ENCODE measurements around the gene RAB24. TPM values are rescaled to one million over a fixed set of nuclear protein-coding genes. Genes with fewer than 3 reads are reported as not detected.

RAB24 gene
- total RNA-seq, 3 donors from 2014 or later (not counting 1 experiment from before 2014, with no cell fraction given): 42.5 to 55.4 (median 49.5) TPM

- H3K9me3 ChIP-seq (ENCODE audit: control insufficient read depth, insufficient read depth, low read length): no peaks in the 10 kb centered on the region
- H3K4me3 ChIP-seq (ENCODE audit: low read length): no peak overlapping the region
- no peak for TF ChIP-seq CTCF (IDR thresholded peaks at IDR 0.05)
- Mint-ChIP-seq H3K4me1 (peaks cover 45 to 69% of the 10 kb centered on the region in 2 donors), H3K27ac (peak overlapping the region; percentile 94 to 99), H3K27me3 (ENCODE audit: low read depth in 2 of 2) (no peaks in the 10 kb centered on the region), H3K9me3 (no peaks in the 10 kb centered on the region), H3K36me3 (no peaks in the 10 kb centered on the region), H3K4me3 (peak overlapping the region; percentile 85)
- H3K36me3 ChIP-seq (ENCODE audit: control insufficient read depth, insufficient read depth, low read length): peaks cover 22% of the 10 kb centered on the region
- ATAC-seq: no peak
- no peaks in the 10 kb centered on the region for H3K27me3 ChIP-seq (ENCODE audit: control insufficient read depth, insufficient read depth, low read length)
- no peak for DNase-seq
- intact Hi-C loops (cut with micrococcal nuclease): loop anchor here (5.0 kb wide), 1 partner anchor 34 kb away; no protein-coding TSS in a partner anchor
- H3K27ac ChIP-seq (ENCODE audit: low read length): peak overlapping the region; percentile 89
- peaks cover 69% of the 10 kb centered on the region for H3K4me1 ChIP-seq (ENCODE audit: control insufficient read depth, insufficient read depth, low read length)
- WGBS (ENCODE audit: insufficient coverage): 84% methylated on average over 19 of the region's 19 CpGs
These were observed 25.2 kb upstream of the RAB24 start for GRCh38 chr5:177328545-177329231.

GRCh38 chr5:177327539-177328522, 24.3 kb upstream of the RAB24 start:
- Histone ChIP-seq H3K9me3 (ENCODE audit: control insufficient read depth, insufficient read depth, low read length) (no peaks in the 10 kb centered on the region), H3K27ac (ENCODE audit: low read length) (peak overlapping the region; percentile 89), H3K4me1 (ENCODE audit: control insufficient read depth, insufficient read depth, low read length) (peaks cover 61% of the 10 kb centered on the region), H3K27me3 (ENCODE audit: control insufficient read depth, insufficient read depth, low read length) (no peaks in the 10 kb centered on the region), H3K36me3 (ENCODE audit: control insufficient read depth, insufficient read depth, low read length) (peaks cover 15% of the 10 kb centered on the region), H3K4me3 (ENCODE audit: low read length) (peak overlapping the region; percentile 20)
- peak overlapping the region; percentile 94 to 99 for H3K27ac Mint-ChIP-seq
- H3K27me3 Mint-ChIP-seq (ENCODE audit: low read depth in 2 of 2): no peaks in the 10 kb centered on the region
- DNase-seq (peak; percentile 57 to 58), ATAC-seq (peak; percentile 78 to 85 (median 84))
- 50% methylated on average over 28 of the region's 28 CpGs for WGBS (ENCODE audit: insufficient coverage)
- intact Hi-C loops (cut with micrococcal nuclease): loop anchor here (5.0 kb wide), 1 partner anchor 34 kb away; no protein-coding TSS in a partner anchor
- no peaks in the 10 kb centered on the region for H3K9me3 Mint-ChIP-seq
- no peaks in the 10 kb centered on the region for H3K36me3 Mint-ChIP-seq
- peaks cover 45 to 69% of the 10 kb centered on the region in 2 donors for H3K4me1 Mint-ChIP-seq
- no peak for TF ChIP-seq CTCF (IDR thresholded peaks at IDR 0.05)
- H3K4me3 Mint-ChIP-seq: peak overlapping the region; percentile 85

- H3K4me1 Mint-ChIP-seq: peaks cover 34 to 58% of the 10 kb centered on the region in 2 donors
These were observed 22.4 kb upstream of the RAB24 start for GRCh38 chr5:177325868-177326381.

More at GRCh38 chr5:177325868-177326381, 22.4 kb upstream of the RAB24 start:
- Histone ChIP-seq H3K36me3 (ENCODE audit: control insufficient read depth, insufficient read depth, low read length) (peaks cover 12% of the 10 kb centered on the region), H3K9me3 (ENCODE audit: control insufficient read depth, insufficient read depth, low read length) (no peaks in the 10 kb centered on the region), H3K27ac (ENCODE audit: low read length) (no peak overlapping the region), H3K4me3 (ENCODE audit: low read length) (no peak overlapping the region), H3K27me3 (ENCODE audit: control insufficient read depth, insufficient read depth, low read length) (no peaks in the 10 kb centered on the region), H3K4me1 (ENCODE audit: control insufficient read depth, insufficient read depth, low read length) (peaks cover 45% of the 10 kb centered on the region)
- H3K27me3 Mint-ChIP-seq (ENCODE audit: low read depth in 2 of 2): no peaks in the 10 kb centered on the region
- intact Hi-C loops (cut with micrococcal nuclease): loop anchor here (5.0 kb wide), 1 partner anchor 36 kb away; no protein-coding TSS in a partner anchor
- H3K27ac Mint-ChIP-seq: peak overlapping the region; percentile 94 to 99
- H3K4me3 Mint-ChIP-seq: no peak overlapping the region
- H3K36me3 Mint-ChIP-seq: no peaks in the 10 kb centered on the region
- DNase-seq: no peak
- TF ChIP-seq CTCF (IDR thresholded peaks at IDR 0.05): no peak
- H3K9me3 Mint-ChIP-seq: no peaks in the 10 kb centered on the region
- ATAC-seq: no peak
- WGBS (ENCODE audit: insufficient coverage): 100% methylated on average over 1 of the region's 1 CpG

Data from natural killer cell (primary cell).